GF-D8 (cell line): ENCODE data around the gene RPL29.

Experiments
- DNase-seq: peaks from one replicate; lab custom pipeline; 2025; lab: John Stamatoyannopoulos, UW

RPL29 gene

GRCh38 chr3:51982838-51983577 lies 12.7 kb downstream of the RPL29 start, which contains the start of gene ACY1:
Gene ACY1, plus strand, starts transcription at chr3:51983535. Its CDS starts 530 bp downstream, at chr3:51984065.
- peak; percentile 62 for DNase-seq

- peak; percentile 43 for DNase-seq
These were observed 13.3 kb downstream of the RPL29 start for GRCh38 chr3:51982352-51982837.

- no peak for DNase-seq
These were observed 15.4 kb downstream of the RPL29 start for GRCh38 chr3:51980253-51980652.

GRCh38 chr3:51978143-51978502 lies 17.6 kb downstream of the RPL29 start:
- no peak for DNase-seq

- DNase-seq = no peak
These were observed 18.1 kb downstream of the RPL29 start for GRCh38 chr3:51977446-51978142.

- DNase-seq = no peak
These were observed 19.7 kb downstream of the RPL29 start for GRCh38 chr3:51975852-51976549.

- DNase-seq = peak; percentile 61
These were observed 20.5 kb downstream of the RPL29 start, which contains the start of gene ABHD14A for GRCh38 chr3:51974963-51975851. Gene ABHD14A, plus strand, starts transcription at chr3:51975064. Its CDS starts 72 bp downstream, at chr3:51975136.

- DNase-seq = no peak
These were observed 21.3 kb downstream of the RPL29 start for GRCh38 chr3:51974277-51974962.

- no peak for DNase-seq
These were observed 24.3 kb downstream of the RPL29 start for GRCh38 chr3:51971350-51971749.

GRCh38 chr3:51970606-51971300 lies 24.9 kb downstream of the RPL29 start:
- no peak for DNase-seq

GRCh38 chr3:51969841-51970240 lies 25.9 kb downstream of the RPL29 start:
- DNase-seq = no peak

- DNase-seq = no peak
These were observed 26.6 kb downstream of the RPL29 start for GRCh38 chr3:51968883-51969678.

- no peak for DNase-seq
These were observed 27.4 kb downstream of the RPL29 start for GRCh38 chr3:51968170-51968775.

- no peak for DNase-seq
These were observed 28.1 kb downstream of the RPL29 start, which contains the start of gene PCBP4 for GRCh38 chr3:51967384-51968169. Gene PCBP4, minus strand, starts transcription at chr3:51967454. Its CDS starts 6,214 bp downstream, at chr3:51961240.

GRCh38 chr3:51966922-51967383 lies 28.7 kb downstream of the RPL29 start:
- DNase-seq = no peak

GRCh38 chr3:51966486-51966885 lies 29.2 kb downstream of the RPL29 start:
- DNase-seq = no peak

- DNase-seq = no peak
These were observed 29.7 kb downstream of the RPL29 start for GRCh38 chr3:51966016-51966415.

GRCh38 chr3:51964521-51964920 lies 31.2 kb downstream of the RPL29 start:
- no peak for DNase-seq
